Adipose tissue (tissue), 3 donors: Measurements from ENCODE around the gene ING4. TPM values are rescaled to one million over a fixed set of nuclear protein-coding genes. Genes with fewer than 3 reads are reported as not detected.

ENCODE experiments used
- H3K27ac ChIP-seq: one replicate; pipeline ENCODE4 v1.5.1; 2013; ENCODE audit warnings: low read depth, low read length
- WGBS, 3 donors: extraction: QIAGEN DNeasy Blood & Tissue Kit; methylation state at CpG; one replicate each; pipeline ENCODE4 v1.1.7; 2013; 5-methylcytosine and 5-hydroxymethylcytosine counted together
- polyA plus RNA-seq, 3 donors: library from polyadenylated mRNA; stranded (reverse); fragments of 200-250 nt; gene quantifications; one replicate each; pipeline ENCODE4 v1.2.3, GENCODE V29; 2013
- donor health status: healthy with polysubstance abuse.
- donor health status: Bipolar disorder and iron deficiency.
- donor health status: healthy.

The ING4 gene
- polyA plus RNA-seq, 3 donors = 23.2 to 28.7 (median 25.2) TPM

- no peak overlapping the region for H3K27ac ChIP-seq
- 69 to 82% (median 71%) methylated on average over 6 of the region's 6 CpGs for WGBS, 3 donors
These were observed 19.2 kb downstream of the ING4 start for GRCh38 chr12:6643569-6644256.

GRCh38 chr12:6641131-6641530 lies 21.8 kb downstream of the ING4 start:
- no peak overlapping the region for H3K27ac ChIP-seq
- 53 to 58% (median 58%) methylated on average over 4 of the region's 4 CpGs for WGBS, 3 donors

GRCh38 chr12:6640497-6640896 lies 22.4 kb downstream of the ING4 start:
- 83 to 91% (median 87%) methylated on average over 4 of the region's 4 CpGs for WGBS, 3 donors

GRCh38 chr12:6639151-6639801 lies 23.6 kb downstream of the ING4 start:
- 73 to 82% (median 77%) methylated on average over 11 of the region's 11 CpGs for WGBS, 3 donors

More at GRCh38 chr12:6640497-6640896, 22.4 kb downstream of the ING4 start:
- H3K27ac ChIP-seq = no peak overlapping the region

GRCh38 chr12:6638305-6638704 lies 24.6 kb downstream of the ING4 start:
- no peak overlapping the region for H3K27ac ChIP-seq
- 68 to 75% (median 72%) methylated on average over 9 of the region's 9 CpGs for WGBS, 3 donors

More at GRCh38 chr12:6639151-6639801, 23.6 kb downstream of the ING4 start:
- no peak overlapping the region for H3K27ac ChIP-seq

GRCh38 chr12:6635856-6636531 lies 26.9 kb downstream of the ING4 start, which contains the start of gene LPAR5:
LPAR5 (minus strand) TSS chr12:6635959; CDS start chr12:6621248, 14,711 bp downstream.
- H3K27ac ChIP-seq = no peak within 1 kb of the TSS
- WGBS, 3 donors = 42 to 55% (median 45%) methylated on average over 18 of the region's 18 CpGs

GRCh38 chr12:6635375-6635855 lies 27.5 kb downstream of the ING4 start:
- 58 to 61% (median 58%) methylated on average over 5 of the region's 5 CpGs for WGBS, 3 donors
- H3K27ac ChIP-seq = no peak overlapping the region

- H3K27ac ChIP-seq = no peak overlapping the region
- WGBS, 3 donors = 56 to 66% (median 57%) methylated on average over 19 to 21 of the region's 21 CpGs
These were observed 30.6 kb downstream of the ING4 start for GRCh38 chr12:6632026-6632983.

GRCh38 chr12:6631549-6631961 lies 31.4 kb downstream of the ING4 start:
- 49 to 83% (median 68%) methylated on average over 3 of the region's 3 CpGs for WGBS, 3 donors
- no peak overlapping the region for H3K27ac ChIP-seq

- WGBS, 3 donors = 50 to 63% (median 55%) methylated on average over 5 of the region's 5 CpGs
- no peak overlapping the region for H3K27ac ChIP-seq
These were observed 32.2 kb downstream of the ING4 start for GRCh38 chr12:6630736-6631135.

GRCh38 chr12:6627616-6628015 lies 35.3 kb downstream of the ING4 start:
- 52 to 55% (median 53%) methylated on average over 7 of the region's 7 CpGs for WGBS, 3 donors
- no peak overlapping the region for H3K27ac ChIP-seq

- no peak overlapping the region for H3K27ac ChIP-seq
- WGBS, 3 donors = 69 to 79% (median 76%) methylated on average over 8 of the region's 8 CpGs
These were observed 36.1 kb downstream of the ING4 start for GRCh38 chr12:6626654-6627283.

GRCh38 chr12:6620885-6621274 lies 42.0 kb downstream of the ING4 start:
- 76 to 87% (median 82%) methylated on average over 29 of the region's 29 CpGs for WGBS, 3 donors
- no peak overlapping the region for H3K27ac ChIP-seq

- no peak overlapping the region for H3K27ac ChIP-seq
- WGBS, 3 donors = 21 to 44% (median 33%) methylated on average over 79 to 88 of the region's 88 CpGs
These were observed 42.6 kb downstream of the ING4 start for GRCh38 chr12:6620137-6620884.

GRCh38 chr12:6618483-6619225 lies 44.3 kb downstream of the ING4 start:
- no peak overlapping the region for H3K27ac ChIP-seq
- WGBS, 3 donors = 67 to 69% (median 69%) methylated on average over 4 to 5 of the region's 5 CpGs

- no peak overlapping the region for H3K27ac ChIP-seq
- WGBS, 3 donors = 40 to 69% (median 40%) methylated on average over 3 of the region's 3 CpGs
These were observed 47.1 kb downstream of the ING4 start for GRCh38 chr12:6615802-6616201.
